SIG-M5 treated with dmso at 0.1 percent for 504 hours (cell line): ENCODE results near the gene MYL3.
"Not testable (repeated sequence)": the region's sequence is repeated elsewhere in the genome, so short reads cannot be mapped to it uniquely, and the experiment has no call there.

ENCODE experiments used
- DNase-seq: peaks from one replicate; lab custom pipeline; 2025; ENCODE audit not compliant: unreplicated experiment; lab: John Stamatoyannopoulos, UW

MYL3 gene

GRCh38 chr3:46863261-46863782 lies at the start of gene MYL3:
Gene MYL3 (minus strand): TSS chr3:46863444. CDS start chr3:46863390, 54 bp downstream.
- DNase-seq = no peak

GRCh38 chr3:46912986-46913385 lies 49.7 kb upstream of the MYL3 start:
- DNase-seq = no peak

GRCh38 chr3:46910914-46911313 lies 47.7 kb upstream of the MYL3 start:
- not testable (repeated sequence) for DNase-seq

- no peak for DNase-seq
These were observed 47.0 kb upstream of the MYL3 start for GRCh38 chr3:46910166-46910760.

- peak; percentile 81 for DNase-seq
These were observed 46.4 kb upstream of the MYL3 start for GRCh38 chr3:46909535-46910161.

- DNase-seq = no peak
These were observed 45.8 kb upstream of the MYL3 start for GRCh38 chr3:46908986-46909534.

GRCh38 chr3:46908294-46908985 lies 45.2 kb upstream of the MYL3 start:
- no peak for DNase-seq

GRCh38 chr3:46907960-46908293 lies 44.7 kb upstream of the MYL3 start:
- DNase-seq = no peak

- no peak for DNase-seq
These were observed 44.0 kb upstream of the MYL3 start for GRCh38 chr3:46907271-46907670.

- no peak for DNase-seq
These were observed 43.3 kb upstream of the MYL3 start for GRCh38 chr3:46906471-46907058.

GRCh38 chr3:46905661-46906451 lies 42.6 kb upstream of the MYL3 start:
- DNase-seq = no peak

- no peak for DNase-seq
These were observed 41.9 kb upstream of the MYL3 start for GRCh38 chr3:46905213-46905560.

- no peak for DNase-seq
These were observed 41.3 kb upstream of the MYL3 start for GRCh38 chr3:46904303-46905212.

GRCh38 chr3:46903341-46904302 lies 40.4 kb upstream of the MYL3 start:
- no peak for DNase-seq

- no peak for DNase-seq
These were observed 39.0 kb upstream of the MYL3 start for GRCh38 chr3:46902188-46902631.

GRCh38 chr3:46901591-46902187 lies 38.4 kb upstream of the MYL3 start:
- DNase-seq = no peak

GRCh38 chr3:46901061-46901460 lies 37.8 kb upstream of the MYL3 start:
- DNase-seq = no peak

- no peak for DNase-seq
These were observed 37.1 kb upstream of the MYL3 start for GRCh38 chr3:46900356-46900755.

- DNase-seq = no peak
These were observed 36.7 kb upstream of the MYL3 start for GRCh38 chr3:46900007-46900292.
